ENCODE data around the gene CDAN1.

The CDAN1 gene

GRCh38 chr15:42735382-42736165 is 1.4 kb downstream of the CDAN1 start:
- DNase-seq (ENCODE audit: low read depth): no peak

GRCh38 chr15:42734076-42734672 is 2.8 kb downstream of the CDAN1 start:
- DNase-seq (ENCODE audit: low read depth): no peak

GRCh38 chr15:42733027-42733426 is 3.9 kb downstream of the CDAN1 start:
- DNase-seq (ENCODE audit: low read depth): no peak

GRCh38 chr15:42732095-42732827 is 4.7 kb downstream of the CDAN1 start:
- DNase-seq (ENCODE audit: low read depth): no peak

- no peak for DNase-seq (ENCODE audit: low read depth)
Measured at GRCh38 chr15:42731461-42731860, 5.5 kb downstream of the CDAN1 start.

GRCh38 chr15:42730536-42730935 is 6.4 kb downstream of the CDAN1 start:
- no peak for DNase-seq (ENCODE audit: low read depth)

GRCh38 chr15:42730135-42730534 is 6.8 kb downstream of the CDAN1 start:
- no peak for DNase-seq (ENCODE audit: low read depth)

- no peak for DNase-seq (ENCODE audit: low read depth)
Measured at GRCh38 chr15:42729409-42729808, 7.5 kb downstream of the CDAN1 start.

GRCh38 chr15:42728972-42729371 is 8.0 kb downstream of the CDAN1 start:
- DNase-seq (ENCODE audit: low read depth): no peak

GRCh38 chr15:42728560-42728959 is 8.4 kb downstream of the CDAN1 start:
- DNase-seq (ENCODE audit: low read depth): no peak

GRCh38 chr15:42727750-42728381 is 9.1 kb downstream of the CDAN1 start:
- DNase-seq (ENCODE audit: low read depth): no peak

GRCh38 chr15:42726114-42726513 is 10.8 kb downstream of the CDAN1 start:
- no peak for DNase-seq (ENCODE audit: low read depth)

GRCh38 chr15:42725331-42725903 is 11.5 kb downstream of the CDAN1 start:
- no peak for DNase-seq (ENCODE audit: low read depth)

GRCh38 chr15:42724276-42724675 is 12.7 kb downstream of the CDAN1 start:
- DNase-seq (ENCODE audit: low read depth): no peak

GRCh38 chr15:42723068-42723467 is 13.9 kb downstream of the CDAN1 start:
- no peak for DNase-seq (ENCODE audit: low read depth)

GRCh38 chr15:42721916-42722315 is 15.0 kb downstream of the CDAN1 start:
- no peak for DNase-seq (ENCODE audit: low read depth)

- no peak for DNase-seq (ENCODE audit: low read depth)
Measured at GRCh38 chr15:42721016-42721415, 15.9 kb downstream of the CDAN1 start.

- no peak for DNase-seq (ENCODE audit: low read depth)
Measured at GRCh38 chr15:42720071-42720470, 16.9 kb downstream of the CDAN1 start.

- DNase-seq (ENCODE audit: low read depth): no peak
Measured at GRCh38 chr15:42719043-42719442, 17.9 kb downstream of the CDAN1 start.

GRCh38 chr15:42716626-42717025 is 20.3 kb downstream of the CDAN1 start:
- DNase-seq (ENCODE audit: low read depth): peak; percentile 38

GRCh38 chr15:42716125-42716524 is 20.8 kb downstream of the CDAN1 start:
- DNase-seq (ENCODE audit: low read depth): no peak

GRCh38 chr15:42712584-42712983 is 24.3 kb downstream of the CDAN1 start:
- DNase-seq (ENCODE audit: low read depth): no peak
